Colonic mucosa (tissue), 4 donors: ENCODE results near the gene TUBB3. TPM values are rescaled to one million over a fixed set of nuclear protein-coding genes. Genes with fewer than 3 reads are reported as not detected.

Experiments used
- DNase-seq: peaks from one replicate; pipeline ENCODE4 v3.0.0-alpha.2; 2020
- H3K27ac ChIP-seq: fragments of 200-600 bp; one replicate; pipeline ENCODE4 v1.8.0; 2021
- H3K27me3 ChIP-seq: fragments of 200-600 bp; one replicate; pipeline ENCODE4 v1.8.0; 2021
- H3K36me3 ChIP-seq: fragments of 200-600 bp; one replicate; pipeline ENCODE4 v1.8.0; 2021
- H3K4me1 ChIP-seq: fragments of 200-600 bp; one replicate; pipeline ENCODE4 v1.8.0; 2021; ENCODE audit warnings: mild to moderate bottlenecking
- H3K4me3 ChIP-seq: fragments of 200-600 bp; one replicate; pipeline ENCODE4 v1.8.0; 2021
- H3K9ac ChIP-seq, 2 donors: one replicate each; pipeline ENCODE4 v1.7.0; 2013; ENCODE audit warnings: control low read depth in 2 of 2, low read depth in 2 of 2, low read length in 2 of 2
- H3K9me3 ChIP-seq: fragments of 200-600 bp; one replicate; pipeline ENCODE4 v1.8.0; 2021
- CTCF ChIP-seq: fragments of 200-600 bp; IDR thresholded peaks from one replicate; pipeline ENCODE4 v1.8.0; 2022; ENCODE audit warnings: antibody characterized with exemption, mild to moderate bottlenecking
- intact Hi-C: fragments of 100-400 bp; cut with DNase I; formaldehyde crosslinking; loops from one replicate; pipeline ENCODE4 v1.14.1; 2022
- total RNA-seq, 2 donors: library from RNA; stranded (reverse); fragmentation: NEBNext Ultra II Directional in 1 of 2; extraction: Animal tissue kit (Norgen Biotek cat#: 25700) in 1 of 2; gene quantifications; one replicate each; pipeline ENCODE4 v1.2.1, GENCODE V29; 2021
- donor health status: healthy.
- donor health status: DM: no; HTN: no; CAD: no.
- donor health status: DM: no; HTN: no; CAD: no.

Gene TUBB3
- total RNA-seq, 2 donors from 2014 or later: 3.2 to 8.0 TPM

GRCh38 chr16:89936981-89937380 is 13.8 kb downstream of the TUBB3 start:
- intact Hi-C loops: no loop called here
- TF ChIP-seq CTCF: no peak
- no peak for DNase-seq

GRCh38 chr16:89938175-89938885 is 15.2 kb downstream of the TUBB3 start:
- no peak overlapping the region for H3K27ac ChIP-seq
- no peak for DNase-seq
- TF ChIP-seq CTCF: no peak
- H3K36me3 ChIP-seq: no peaks in the 10 kb centered on the region
- intact Hi-C loops: no loop called here
- H3K4me1 ChIP-seq: no peaks in the 10 kb centered on the region
- H3K4me3 ChIP-seq: no peak overlapping the region
- no peaks in the 10 kb centered on the region for H3K9me3 ChIP-seq
- H3K9ac ChIP-seq: no peak overlapping the region
- no peaks in the 10 kb centered on the region for H3K27me3 ChIP-seq

More at GRCh38 chr16:89936981-89937380, 13.8 kb downstream of the TUBB3 start:
- H3K36me3 ChIP-seq: no peaks in the 10 kb centered on the region
- no peak overlapping the region for H3K9ac ChIP-seq
- H3K9me3 ChIP-seq: no peaks in the 10 kb centered on the region
- H3K4me3 ChIP-seq: no peak overlapping the region
- no peaks in the 10 kb centered on the region for H3K4me1 ChIP-seq
- H3K27me3 ChIP-seq: no peaks in the 10 kb centered on the region
- no peak overlapping the region for H3K27ac ChIP-seq

GRCh38 chr16:89944773-89945172 is 21.6 kb downstream of the TUBB3 start:
- intact Hi-C loops: no loop called here
- Histone ChIP-seq H3K27me3 (no peaks in the 10 kb centered on the region), H3K27ac (no peak overlapping the region), H3K4me3 (no peak overlapping the region), H3K9me3 (no peaks in the 10 kb centered on the region), H3K4me1 (peaks cover 9% of the 10 kb centered on the region), H3K36me3 (no peaks in the 10 kb centered on the region), H3K9ac (no peak overlapping the region)
- no peak for DNase-seq
- no peak for TF ChIP-seq CTCF

- no peak for DNase-seq
Measured at GRCh38 chr16:89945654-89946053, 22.5 kb downstream of the TUBB3 start.

GRCh38 chr16:89946515-89946914 is 23.4 kb downstream of the TUBB3 start:
- intact Hi-C loops: no loop called here
- TF ChIP-seq CTCF: no peak
- no peak overlapping the region for H3K9ac ChIP-seq
- peaks cover 9% of the 10 kb centered on the region for H3K4me1 ChIP-seq
- no peak overlapping the region for H3K4me3 ChIP-seq
- no peak for DNase-seq
- H3K27ac ChIP-seq: no peak overlapping the region
- H3K36me3 ChIP-seq: no peaks in the 10 kb centered on the region
- H3K9me3 ChIP-seq: no peaks in the 10 kb centered on the region
- H3K27me3 ChIP-seq: no peaks in the 10 kb centered on the region

More at GRCh38 chr16:89945654-89946053, 22.5 kb downstream of the TUBB3 start:
- TF ChIP-seq CTCF: no peak
- no peak overlapping the region for H3K4me3 ChIP-seq
- intact Hi-C loops: no loop called here
- no peak overlapping the region for H3K9ac ChIP-seq
- H3K9me3 ChIP-seq: no peaks in the 10 kb centered on the region
- H3K36me3 ChIP-seq: no peaks in the 10 kb centered on the region
- peaks cover 9% of the 10 kb centered on the region for H3K4me1 ChIP-seq
- H3K27me3 ChIP-seq: no peaks in the 10 kb centered on the region
- no peak overlapping the region for H3K27ac ChIP-seq
